ENCODE results near the gene LGR5. TPM values are rescaled to one million over a fixed set of nuclear protein-coding genes. Genes with fewer than 3 reads are reported as not detected.

Gene LGR5, protein sequence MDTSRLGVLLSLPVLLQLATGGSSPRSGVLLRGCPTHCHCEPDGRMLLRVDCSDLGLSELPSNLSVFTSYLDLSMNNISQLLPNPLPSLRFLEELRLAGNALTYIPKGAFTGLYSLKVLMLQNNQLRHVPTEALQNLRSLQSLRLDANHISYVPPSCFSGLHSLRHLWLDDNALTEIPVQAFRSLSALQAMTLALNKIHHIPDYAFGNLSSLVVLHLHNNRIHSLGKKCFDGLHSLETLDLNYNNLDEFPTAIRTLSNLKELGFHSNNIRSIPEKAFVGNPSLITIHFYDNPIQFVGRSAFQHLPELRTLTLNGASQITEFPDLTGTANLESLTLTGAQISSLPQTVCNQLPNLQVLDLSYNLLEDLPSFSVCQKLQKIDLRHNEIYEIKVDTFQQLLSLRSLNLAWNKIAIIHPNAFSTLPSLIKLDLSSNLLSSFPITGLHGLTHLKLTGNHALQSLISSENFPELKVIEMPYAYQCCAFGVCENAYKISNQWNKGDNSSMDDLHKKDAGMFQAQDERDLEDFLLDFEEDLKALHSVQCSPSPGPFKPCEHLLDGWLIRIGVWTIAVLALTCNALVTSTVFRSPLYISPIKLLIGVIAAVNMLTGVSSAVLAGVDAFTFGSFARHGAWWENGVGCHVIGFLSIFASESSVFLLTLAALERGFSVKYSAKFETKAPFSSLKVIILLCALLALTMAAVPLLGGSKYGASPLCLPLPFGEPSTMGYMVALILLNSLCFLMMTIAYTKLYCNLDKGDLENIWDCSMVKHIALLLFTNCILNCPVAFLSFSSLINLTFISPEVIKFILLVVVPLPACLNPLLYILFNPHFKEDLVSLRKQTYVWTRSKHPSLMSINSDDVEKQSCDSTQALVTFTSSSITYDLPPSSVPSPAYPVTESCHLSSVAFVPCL
- total RNA-seq (not detected), polyA plus RNA-seq (not detected)

DNA sequence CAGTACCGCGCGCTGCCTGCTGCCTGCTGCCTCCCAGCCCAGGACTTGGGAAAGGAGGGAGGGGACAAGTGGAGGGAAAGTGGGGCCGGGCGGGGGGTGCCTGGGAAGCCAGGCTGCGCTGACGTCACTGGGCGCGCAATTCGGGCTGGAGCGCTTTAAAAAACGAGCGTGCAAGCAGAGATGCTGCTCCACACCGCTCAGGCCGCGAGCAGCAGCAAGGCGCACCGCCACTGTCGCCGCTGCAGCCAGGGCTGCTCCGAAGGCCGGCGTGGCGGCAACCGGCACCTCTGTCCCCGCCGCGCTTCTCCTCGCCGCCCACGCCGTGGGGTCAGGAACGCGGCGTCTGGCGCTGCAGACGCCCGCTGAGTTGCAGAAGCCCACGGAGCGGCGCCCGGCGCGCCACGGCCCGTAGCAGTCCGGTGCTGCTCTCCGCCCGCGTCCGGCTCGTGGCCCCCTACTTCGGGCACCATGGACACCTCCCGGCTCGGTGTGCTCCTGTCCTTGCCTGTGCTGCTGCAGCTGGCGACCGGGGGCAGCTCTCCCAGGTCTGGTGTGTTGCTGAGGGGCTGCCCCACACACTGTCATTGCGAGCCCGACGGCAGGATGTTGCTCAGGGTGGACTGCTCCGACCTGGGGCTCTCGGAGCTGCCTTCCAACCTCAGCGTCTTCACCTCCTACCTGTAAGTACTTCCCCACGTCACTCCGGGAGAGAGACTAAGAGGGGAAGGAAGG lies at the start of gene LGR5:
TSS of gene LGR5 (plus strand) at position 186 of the 732 bp plus-strand sequence. CDS start at position 469, 283 bp downstream.
- Mint-ChIP-seq H3K27ac (peak within 1 kb of the TSS in 1 of 8 donors; percentile 64), H3K9me3 (peaks cover 10 to 24% (median 19%) of the 10 kb centered on the region in 5 donors), H3K27me3 (peaks cover 36 to 66% of the 10 kb centered on the region in 2 donors), H3K4me1 (peaks cover 16 to 31% (median 17%) of the 10 kb centered on the region in 3 donors), H3K4me3 (peak within 1 kb of the TSS; percentile 29 to 75 (median 70)), H3K36me3 (no peaks in the 10 kb centered on the region)
- H3K27me3 ChIP-seq (ENCODE audit: insufficient read depth, low read length, poor library complexity, severe bottlenecking), result peaks cover 13% of the 10 kb centered on the region
- H3K4me3 ChIP-seq (ENCODE audit: low read length), result peak within 1 kb of the TSS; percentile 12
- ChIA-PET POLR2A (no interaction called here), CTCF (no interaction called here)
- no peak for DNase-seq
- H3K4me1 ChIP-seq (ENCODE audit: insufficient read depth, low read length), result peaks cover 9% of the 10 kb centered on the region
- H3K36me3 ChIP-seq (ENCODE audit: insufficient read depth, low read length), result no peaks in the 10 kb centered on the region
- H3K27ac ChIP-seq (ENCODE audit: low read depth, low read length), result no peak within 1 kb of the TSS
- H3K9me3 ChIP-seq (ENCODE audit: low read length), result no peaks in the 10 kb centered on the region

DNA sequence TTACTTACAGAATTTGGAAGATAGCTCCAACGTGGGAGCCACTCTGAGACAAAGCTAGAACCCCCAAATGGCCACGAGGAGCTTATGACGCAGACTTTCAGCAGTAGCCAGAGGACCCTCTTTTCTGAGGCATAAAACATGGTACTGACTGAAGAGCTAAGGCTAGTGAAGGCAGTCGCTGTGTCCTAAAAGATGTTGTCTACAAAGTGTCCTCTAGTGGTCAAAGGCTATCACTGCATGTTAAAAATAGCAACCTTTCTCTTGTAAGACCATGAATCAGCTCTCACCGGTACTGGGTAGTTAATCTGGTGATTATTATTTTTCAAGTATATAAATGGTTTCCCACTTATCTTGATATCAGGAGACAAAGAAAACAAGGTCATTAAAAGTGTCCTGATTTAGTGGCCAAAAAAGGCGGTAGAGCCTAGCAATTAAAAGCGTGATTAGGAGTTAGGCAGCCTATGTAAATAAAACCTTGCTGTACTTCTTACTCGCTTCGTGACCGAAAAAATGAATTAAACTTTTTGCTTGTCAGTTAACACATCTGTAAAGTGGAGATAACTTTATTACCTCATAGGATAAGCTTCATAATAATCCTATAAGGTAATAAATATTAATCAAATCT lies 47.0 kb upstream of the LGR5 start:
- POLR2A ChIA-PET, result no interaction called here

DNA sequence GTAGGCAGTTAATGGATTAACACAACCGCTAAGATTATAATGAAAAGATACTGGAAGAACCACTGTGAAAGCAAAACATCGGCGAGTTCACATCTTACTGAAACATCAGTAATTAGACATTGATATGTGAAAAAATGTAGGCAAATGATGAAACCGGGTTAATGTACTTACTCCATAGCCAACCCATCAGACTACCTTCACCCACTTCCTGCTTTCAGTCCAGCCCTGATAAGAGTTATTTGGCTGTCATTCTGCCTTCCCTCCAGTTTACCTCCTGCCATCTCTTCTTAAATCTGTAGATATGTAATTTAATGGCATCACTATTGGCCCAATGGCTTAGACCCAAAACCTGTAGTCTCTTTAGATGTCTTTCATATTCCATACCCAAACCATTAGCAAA lies 46.0 kb upstream of the LGR5 start:
- Histone ChIP-seq H3K9me3 (ENCODE audit: low read length) (no peaks in the 10 kb centered on the region), H3K4me1 (ENCODE audit: insufficient read depth, low read length) (no peaks in the 10 kb centered on the region), H3K4me3 (ENCODE audit: low read length) (no peak overlapping the region), H3K36me3 (ENCODE audit: insufficient read depth, low read length) (no peaks in the 10 kb centered on the region), H3K27ac (ENCODE audit: low read depth, low read length) (no peak overlapping the region), H3K27me3 (ENCODE audit: insufficient read depth, low read length, poor library complexity, severe bottlenecking) (no peaks in the 10 kb centered on the region)
- H3K36me3 Mint-ChIP-seq, result no peaks in the 10 kb centered on the region
- H3K27ac Mint-ChIP-seq, result no peak overlapping the region
- no peak for DNase-seq
- H3K4me3 Mint-ChIP-seq, result no peak overlapping the region
- H3K4me1 Mint-ChIP-seq, result no peaks in the 10 kb centered on the region
- POLR2A ChIA-PET, result no interaction called here
- H3K9me3 Mint-ChIP-seq, result no peaks in the 10 kb centered on the region
- CTCF ChIA-PET, result interaction anchor here (1.1 kb wide), 1 partner anchor 13 kb away, joined by 3 read pairs; no protein-coding TSS in a partner anchor
- peaks cover 4 to 11% of the 10 kb centered on the region in 2 donors for H3K27me3 Mint-ChIP-seq

More for the DNA sequence above, 47.0 kb upstream of the LGR5 start:
- Mint-ChIP-seq H3K36me3 (no peaks in the 10 kb centered on the region), H3K27me3 (peaks cover 4 to 15% of the 10 kb centered on the region in 2 donors), H3K4me3 (no peak overlapping the region), H3K27ac (no peak overlapping the region), H3K4me1 (no peaks in the 10 kb centered on the region), H3K9me3 (no peaks in the 10 kb centered on the region)
- Histone ChIP-seq H3K27ac (ENCODE audit: low read depth, low read length) (no peak overlapping the region), H3K4me1 (ENCODE audit: insufficient read depth, low read length) (no peaks in the 10 kb centered on the region), H3K4me3 (ENCODE audit: low read length) (no peak overlapping the region), H3K27me3 (ENCODE audit: insufficient read depth, low read length, poor library complexity, severe bottlenecking) (no peaks in the 10 kb centered on the region), H3K9me3 (ENCODE audit: low read length) (no peaks in the 10 kb centered on the region), H3K36me3 (ENCODE audit: insufficient read depth, low read length) (no peaks in the 10 kb centered on the region)
- DNase-seq, result peak in 1 of 5 donors; percentile 6
- CTCF ChIA-PET, result interaction anchor here (1.0 to 1.1 kb wide), 2 partner anchors 11 to 12 kb away, joined by 3 read pairs; no protein-coding TSS in a partner anchor

DNA sequence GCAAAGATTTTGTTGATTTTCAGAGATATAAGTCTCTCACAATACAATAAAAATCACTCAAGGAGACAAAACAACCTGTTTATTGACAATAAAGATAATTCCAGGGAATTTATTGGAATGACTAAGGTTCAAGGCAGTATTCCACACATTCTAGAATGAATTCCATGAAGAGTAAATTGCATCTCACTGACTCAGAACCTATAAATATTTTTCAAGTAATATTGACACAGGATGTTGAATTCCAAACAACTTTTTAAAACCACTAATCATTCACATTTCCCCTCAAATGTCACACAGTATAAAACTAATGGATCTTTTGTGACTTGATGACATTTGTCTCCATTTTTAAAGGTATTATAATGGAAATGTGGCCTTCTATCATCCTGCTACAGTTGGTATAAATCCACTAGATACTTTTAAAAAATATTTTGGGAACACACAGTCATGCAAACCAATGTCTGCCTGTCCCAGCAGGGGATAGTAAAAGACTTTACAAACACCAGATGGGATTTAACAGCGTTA lies 42.1 kb upstream of the LGR5 start:
- CTCF ChIA-PET, result no interaction called here
- DNase-seq, result no peak
- Mint-ChIP-seq H3K4me3 (no peak overlapping the region), H3K27ac (no peak overlapping the region), H3K36me3 (no peaks in the 10 kb centered on the region), H3K9me3 (peaks cover 0 to under 1% (median 0%) of the 10 kb centered on the region in 5 donors), H3K4me1 (no peaks in the 10 kb centered on the region), H3K27me3 (peaks cover 0 to 10% of the 10 kb centered on the region in 2 donors)
- POLR2A ChIA-PET, result no interaction called here
- no peak overlapping the region for H3K4me3 ChIP-seq (ENCODE audit: low read length)
- no peaks in the 10 kb centered on the region for H3K9me3 ChIP-seq (ENCODE audit: low read length)
- no peaks in the 10 kb centered on the region for H3K36me3 ChIP-seq (ENCODE audit: insufficient read depth, low read length)
- no peak overlapping the region for H3K27ac ChIP-seq (ENCODE audit: low read depth, low read length)
- no peaks in the 10 kb centered on the region for H3K27me3 ChIP-seq (ENCODE audit: insufficient read depth, low read length, poor library complexity, severe bottlenecking)
- no peaks in the 10 kb centered on the region for H3K4me1 ChIP-seq (ENCODE audit: insufficient read depth, low read length)

DNA sequence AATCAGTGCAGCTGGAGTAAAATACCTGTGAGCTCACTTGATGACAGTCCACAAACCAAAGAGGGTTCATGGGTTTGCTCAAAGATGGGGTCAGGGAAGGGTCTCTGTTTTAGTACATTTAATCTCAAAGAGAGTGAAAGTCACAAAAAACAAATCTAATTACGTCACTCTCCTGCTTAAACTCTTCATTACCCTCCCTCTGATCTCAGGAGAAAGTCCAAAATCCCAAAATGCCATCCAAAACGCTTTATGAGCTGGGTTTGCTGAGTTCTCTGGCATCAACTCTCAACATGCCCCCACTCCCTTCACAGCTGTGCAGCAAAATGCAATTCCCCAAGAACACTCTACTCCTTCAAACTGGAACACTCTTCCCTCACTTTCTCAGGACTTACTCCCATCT lies 40.4 kb upstream of the LGR5 start:
- peaks cover 4 to 20% of the 10 kb centered on the region in 2 donors for H3K27me3 Mint-ChIP-seq

DNA sequence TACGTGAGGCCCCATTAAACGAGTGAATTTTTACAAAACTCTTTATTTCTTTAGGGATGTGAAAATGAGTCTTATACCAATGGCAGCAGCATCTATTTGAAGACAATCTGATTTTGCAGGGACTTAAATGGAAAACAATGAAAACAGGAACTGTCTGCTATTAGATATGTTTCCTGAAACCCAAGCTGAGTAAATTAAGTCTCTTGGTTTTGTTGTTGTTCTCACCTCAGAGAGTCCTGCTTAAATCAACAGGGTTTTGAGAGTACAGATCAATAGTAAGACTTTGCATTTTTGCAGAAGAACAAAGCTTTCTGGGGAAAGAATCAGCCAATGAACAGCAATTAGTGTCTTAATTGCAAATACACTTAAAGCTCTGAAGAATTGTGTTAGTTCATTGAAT lies 39.1 kb upstream of the LGR5 start:
- H3K4me1 ChIP-seq (ENCODE audit: insufficient read depth, low read length), result no peaks in the 10 kb centered on the region
- CTCF ChIA-PET, result interaction anchor here (0.9 kb wide), 1 partner anchor 15 kb away, joined by 3 read pairs; no protein-coding TSS in a partner anchor
- no peaks in the 10 kb centered on the region for H3K9me3 ChIP-seq (ENCODE audit: low read length)
- Mint-ChIP-seq H3K4me3 (no peak overlapping the region), H3K27ac (no peak overlapping the region), H3K4me1 (no peaks in the 10 kb centered on the region), H3K27me3 (peaks cover 5 to 28% of the 10 kb centered on the region in 2 donors), H3K9me3 (peaks cover 4 to 16% (median 10%) of the 10 kb centered on the region in 5 donors), H3K36me3 (no peaks in the 10 kb centered on the region)
- H3K27ac ChIP-seq (ENCODE audit: low read depth, low read length), result no peak overlapping the region
- no peak for DNase-seq
- no peak overlapping the region for H3K4me3 ChIP-seq (ENCODE audit: low read length)
- H3K27me3 ChIP-seq (ENCODE audit: insufficient read depth, low read length, poor library complexity, severe bottlenecking), result no peaks in the 10 kb centered on the region
- no peaks in the 10 kb centered on the region for H3K36me3 ChIP-seq (ENCODE audit: insufficient read depth, low read length)
- POLR2A ChIA-PET, result no interaction called here

More for the DNA sequence above, 40.4 kb upstream of the LGR5 start:
- ChIA-PET POLR2A (no interaction called here), CTCF (no interaction called here)
- no peak for DNase-seq
- no peak overlapping the region for H3K27ac ChIP-seq (ENCODE audit: low read depth, low read length)
- no peaks in the 10 kb centered on the region for H3K9me3 ChIP-seq (ENCODE audit: low read length)
- Mint-ChIP-seq H3K4me1 (no peaks in the 10 kb centered on the region), H3K9me3 (peaks cover 4 to 7% (median 5%) of the 10 kb centered on the region in 5 donors), H3K27ac (no peak overlapping the region), H3K36me3 (no peaks in the 10 kb centered on the region), H3K4me3 (no peak overlapping the region)
- H3K4me1 ChIP-seq (ENCODE audit: insufficient read depth, low read length), result no peaks in the 10 kb centered on the region
- H3K27me3 ChIP-seq (ENCODE audit: insufficient read depth, low read length, poor library complexity, severe bottlenecking), result no peaks in the 10 kb centered on the region
- H3K4me3 ChIP-seq (ENCODE audit: low read length), result no peak overlapping the region
- no peaks in the 10 kb centered on the region for H3K36me3 ChIP-seq (ENCODE audit: insufficient read depth, low read length)

DNA sequence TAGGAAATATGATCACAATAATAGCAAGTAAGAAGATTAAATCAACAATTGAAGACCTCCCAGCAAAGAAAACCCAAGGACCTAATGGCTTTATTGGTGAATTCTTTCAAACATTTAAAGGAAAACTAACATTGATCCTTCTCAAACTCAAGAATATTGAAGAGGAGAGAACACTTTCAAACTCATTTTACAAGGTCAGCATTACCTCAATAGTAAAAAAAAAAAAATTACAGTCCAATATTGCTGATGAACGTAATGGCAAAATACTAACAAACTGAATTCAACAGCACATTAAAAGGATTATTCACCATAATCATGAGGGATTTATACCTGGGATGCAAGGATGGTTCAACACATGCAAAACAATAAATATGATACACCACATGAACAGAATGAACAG lies 33.7 kb upstream of the LGR5 start:
- Mint-ChIP-seq H3K36me3 (no peaks in the 10 kb centered on the region), H3K4me3 (no peak overlapping the region), H3K27ac (no peak overlapping the region), H3K4me1 (no peaks in the 10 kb centered on the region), H3K9me3 (peaks cover 12 to 28% (median 19%) of the 10 kb centered on the region in 5 donors), H3K27me3 (peaks cover 10 to 39% of the 10 kb centered on the region in 2 donors)
- H3K27me3 ChIP-seq (ENCODE audit: insufficient read depth, low read length, poor library complexity, severe bottlenecking), result no peaks in the 10 kb centered on the region
- ChIA-PET CTCF (no interaction called here), POLR2A (no interaction called here)
- H3K9me3 ChIP-seq (ENCODE audit: low read length), result no peaks in the 10 kb centered on the region
- no peaks in the 10 kb centered on the region for H3K36me3 ChIP-seq (ENCODE audit: insufficient read depth, low read length)
- H3K4me1 ChIP-seq (ENCODE audit: insufficient read depth, low read length), result no peaks in the 10 kb centered on the region
- H3K27ac ChIP-seq (ENCODE audit: low read depth, low read length), result no peak overlapping the region
- H3K4me3 ChIP-seq (ENCODE audit: low read length), result no peak overlapping the region
- no peak for DNase-seq

Data from CD8-positive, alpha-beta memory T cell (primary cell).